GM23338 (cell line): Measurements from ENCODE around the gene MSL3B.

ENCODE experiments used
- ATAC-seq: fragments of 200-7000 bp; cut with Tn5 transposase; 3 replicates; pipeline ENCODE4 v1.9.1; 2020
- DNase-seq: peaks from one replicate; pipeline ENCODE4 v3.0.0-alpha.2; 2015; ENCODE audit warnings: low spot score
- H2AFZ ChIP-seq: fragments of 200-600 bp; sonication (generic); 2 replicates; pipeline ENCODE4 v1.8.0; 2016; ENCODE audit warnings: antibody characterized with exemption, mild to moderate bottlenecking, moderate library complexity
- H3F3A ChIP-seq: fragments of 200-600 bp; sonication (generic); replicated peaks from 2 replicates; pipeline ENCODE4 v1.8.0; 2017; ENCODE audit warnings: antibody characterized with exemption, mixed run types, low read depth
- H3K27ac ChIP-seq: fragments of 200-600 bp; sonication (generic); 2 replicates; pipeline ENCODE4 v1.6.1; 2016; ENCODE audit warnings: low read depth
- H3K27me3 ChIP-seq: fragments of 200-600 bp; sonication (generic); 2 replicates; pipeline ENCODE4 v1.8.0; 2016; ENCODE audit warnings: mild to moderate bottlenecking, mixed run types, moderate library complexity; ENCODE audit not compliant: insufficient read depth
- H3K36me3 ChIP-seq: fragments of 200-600 bp; sonication (generic); 2 replicates; pipeline ENCODE4 v1.8.0; 2016; ENCODE audit warnings: mild to moderate bottlenecking; ENCODE audit not compliant: insufficient read depth
- H3K4me1 ChIP-seq: fragments of 200-600 bp; sonication (generic); 2 replicates; pipeline ENCODE4 v1.8.0; 2016; ENCODE audit warnings: mild to moderate bottlenecking, moderate library complexity; ENCODE audit not compliant: insufficient read depth
- H3K4me2 ChIP-seq: fragments of 200-600 bp; sonication (generic); 2 replicates; pipeline ENCODE4 v1.7.1; 2017; ENCODE audit warnings: mixed run types
- H3K4me3 ChIP-seq: fragments of 200-600 bp; sonication (generic); 2 replicates; pipeline ENCODE4 v1.6.1; 2016; ENCODE audit warnings: mixed run types
- H3K79me2 ChIP-seq: fragments of 200-600 bp; sonication (generic); replicated peaks from 2 replicates; pipeline ENCODE4 v1.8.0; 2017; ENCODE audit warnings: mild to moderate bottlenecking; ENCODE audit not compliant: insufficient read depth
- H3K9me2 ChIP-seq: fragments of 200-600 bp; sonication (generic); 2 replicates; pipeline ENCODE4 v1.8.0; 2017; ENCODE audit not compliant: insufficient read depth
- H4K20me1 ChIP-seq: fragments of 200-600 bp; sonication (generic); replicated peaks from 2 replicates; pipeline ENCODE4 v1.8.0; 2017; ENCODE audit warnings: mild to moderate bottlenecking; ENCODE audit not compliant: insufficient read depth
- H3K27ac Mint-ChIP-seq: 2 replicates; pipeline ENCODE4 v1.8.0; 2020; ENCODE audit warnings: inconsistent platforms, mild to moderate bottlenecking, moderate library complexity, mixed read lengths
- H3K27me3 Mint-ChIP-seq: 3 replicates; pipeline ENCODE4 v1.8.0; 2022; ENCODE audit warnings: low read depth, mild to moderate bottlenecking, moderate library complexity, mixed read lengths, inconsistent platforms; ENCODE audit not compliant: insufficient read depth, poor library complexity
- H3K36me3 Mint-ChIP-seq: 3 replicates; pipeline ENCODE4 v1.8.0; 2021; ENCODE audit warnings: low read depth, mild to moderate bottlenecking, inconsistent platforms, moderate library complexity, mixed read lengths
- H3K4me1 Mint-ChIP-seq: 3 replicates; pipeline ENCODE4 v1.8.0; 2020; ENCODE audit warnings: mild to moderate bottlenecking, inconsistent platforms, mixed read lengths
- H3K4me3 Mint-ChIP-seq: 3 replicates; pipeline ENCODE4 v1.8.0; 2021; ENCODE audit warnings: moderate library complexity, mild to moderate bottlenecking, inconsistent platforms, mixed read lengths
- H3K9me3 Mint-ChIP-seq: 3 replicates; pipeline ENCODE4 v1.8.0; 2020; ENCODE audit warnings: moderate library complexity, mild to moderate bottlenecking, inconsistent platforms, mixed read lengths
- CREB1 ChIP-seq: fragments of 250-450 bp; sonication (Bioruptor Pico); IDR thresholded peaks from 2 replicates; pipeline ENCODE4 v1.5.0; 2020; ENCODE audit warnings: low read depth, mild to moderate bottlenecking, moderate library complexity
- CTCF ChIP-seq, 2 experiments: fragments of 200-600 bp in 1 of 2; sonication (generic) in 1 of 2; conservative IDR thresholded peaks; 2 replicates each; pipeline versions ENCODE4 v1.5.1 to v1.6.1; 2016 to 2017; ENCODE audit warnings: antibody characterized with exemption in 2 of 2, low read depth in 2 of 2, mild to moderate bottlenecking in 2 of 2, moderate library complexity in 1 of 2
- ETS1 ChIP-seq: IDR thresholded peaks from 2 replicates; pipeline ENCODE4 v1.6.1; 2016; ENCODE audit warnings: antibody characterized with exemption
- EZH2 ChIP-seq: fragments of 200-600 bp; sonication (generic); IDR thresholded peaks from one replicate; pipeline ENCODE4 v1.8.0; 2017; ENCODE audit warnings: antibody characterized with exemption, mild to moderate bottlenecking, low read depth; ENCODE audit not compliant: unreplicated experiment
- EZH2phosphoT487 ChIP-seq: fragments of 200-600 bp; sonication (generic); IDR thresholded peaks from one replicate; pipeline ENCODE4 v1.8.1; 2018; ENCODE audit warnings: antibody characterized with exemption; ENCODE audit not compliant: unreplicated experiment
- JUNB ChIP-seq: IDR thresholded peaks from one replicate; pipeline ENCODE4 v1.6.1; 2016; ENCODE audit warnings: antibody characterized with exemption; ENCODE audit not compliant: unreplicated experiment
- NANOG ChIP-seq: IDR thresholded peaks from 2 replicates; pipeline ENCODE4 v1.6.1; 2016; ENCODE audit warnings: antibody characterized with exemption, borderline replicate concordance
- POLR2AphosphoS5 ChIP-seq: IDR thresholded peaks from 2 replicates; pipeline ENCODE4 v1.6.1; 2016; ENCODE audit warnings: antibody characterized with exemption, low read depth
- REST ChIP-seq: IDR thresholded peaks from one replicate; pipeline ENCODE4 v1.6.1; 2018; ENCODE audit warnings: antibody characterized with exemption; ENCODE audit not compliant: unreplicated experiment
- STAT1 ChIP-seq: IDR thresholded peaks from one replicate; pipeline ENCODE4 v1.6.1; 2016; ENCODE audit warnings: antibody characterized with exemption; ENCODE audit not compliant: unreplicated experiment
- ZNF114 ChIP-seq: fragments of 250-450 bp; sonication (Bioruptor Pico); IDR thresholded peaks from 2 replicates; pipeline ENCODE4 v1.5.0; 2020; ENCODE audit warnings: mild to moderate bottlenecking, moderate library complexity
- ZNF331 ChIP-seq: fragments of 250-450 bp; sonication (Bioruptor Pico); IDR thresholded peaks from 2 replicates; pipeline ENCODE4 v1.5.0; 2020; ENCODE audit warnings: low read depth, mild to moderate bottlenecking, moderate library complexity
- ZNF462 ChIP-seq: fragments of 250-450 bp; sonication (Bioruptor Pico); IDR thresholded peaks from 2 replicates; pipeline ENCODE4 v1.5.0; 2020; ENCODE audit warnings: mild to moderate bottlenecking, moderate library complexity

MSL3B gene

GRCh38 chr2:233851169-233851568 is 17.0 kb downstream of the MSL3B start:
- no peak overlapping the region for H2AFZ ChIP-seq
- H3K36me3 ChIP-seq: peaks cover 65% of the 10 kb centered on the region
- DNase-seq: no peak
- Mint-ChIP-seq H3K27ac (no peak overlapping the region), H3K27me3 (peaks cover 13% of the 10 kb centered on the region), H3K4me1 (peaks cover 23% of the 10 kb centered on the region), H3K4me3 (no peak overlapping the region), H3K9me3 (no peaks in the 10 kb centered on the region), H3K36me3 (peaks cover 78% of the 10 kb centered on the region)
- H3K27me3 ChIP-seq: no peaks in the 10 kb centered on the region
- TF ChIP-seq POLR2AphosphoS5 (no peak), NANOG (no peak), JUNB (no peak), CTCF (conservative IDR thresholded peaks at IDR 0.05; ENCODE audit: low read depth in 2 of 2) (no peak), EZH2phosphoT487 (no peak), REST (no peak), CREB1 (CRISPR knock-in tag) (no peak), ZNF114 (CRISPR knock-in tag) (no peak), ETS1 (no peak), ZNF331 (CRISPR knock-in tag) (no peak), ZNF462 (CRISPR knock-in tag) (no peak), STAT1 (no peak), EZH2 (no peak)
- H4K20me1 ChIP-seq: peaks cover 35% of the 10 kb centered on the region
- H3K27ac ChIP-seq: no peak overlapping the region
- H3K4me3 ChIP-seq: no peak overlapping the region
- H3K4me2 ChIP-seq: no peak overlapping the region
- H3K9me2 ChIP-seq: peaks cover 5% of the 10 kb centered on the region; the same call in 1 of the 2 replicates
- ATAC-seq: no peak
- peaks cover 21% of the 10 kb centered on the region for H3K4me1 ChIP-seq
- no peaks in the 10 kb centered on the region for H3F3A ChIP-seq
- H3K79me2 ChIP-seq: peaks cover 73% of the 10 kb centered on the region
